Activated CD8-positive, alpha-beta memory T cell treated with anti-CD3 and anti-CD28 coated beads, Interleukin-2, amount 10 ng/mL, durations not matched to agents 7 days and 5 days (primary cell): ENCODE measurements around the gene PAX5. TPM values are rescaled to one million over a fixed set of nuclear protein-coding genes. Genes with fewer than 3 reads are reported as not detected.
A peak's percentile ranks its signal among the peaks of the same experiment; 100 is the strongest.

ENCODE experiments used
- ATAC-seq: fragments of 150-1000 bp; cut with Tn5 transposase; one replicate; pipeline ENCODE4 v1.10.0; 2021; ENCODE audit warnings: moderate library complexity
- CTCF ChIA-PET: fragments of 350-600 bp; sonication (Branson Sonifier 250); formaldehyde crosslinking; loops from one replicate; lab custom pipeline; 2021; ENCODE audit warnings: antibody characterized with exemption; lab: Charles Lee
- DNase-seq: peaks from one replicate; pipeline ENCODE4 v3.0.0-alpha.2; 2020
- H3K27ac Mint-ChIP-seq: one replicate; pipeline ENCODE4 v1.8.0; 2021; ENCODE audit warnings: mild to moderate bottlenecking, mixed read lengths
- H3K27me3 Mint-ChIP-seq: one replicate; pipeline ENCODE4 v1.8.0; 2021; ENCODE audit warnings: mixed read lengths
- H3K36me3 Mint-ChIP-seq: one replicate; pipeline ENCODE4 v1.8.0; 2021; ENCODE audit warnings: mild to moderate bottlenecking, mixed read lengths
- H3K4me1 Mint-ChIP-seq: one replicate; pipeline ENCODE4 v1.8.0; 2021; ENCODE audit warnings: mixed read lengths
- H3K4me3 Mint-ChIP-seq: one replicate; pipeline ENCODE4 v1.8.0; 2021; ENCODE audit warnings: mild to moderate bottlenecking, moderate library complexity, mixed read lengths
- H3K9me3 Mint-ChIP-seq: one replicate; pipeline ENCODE4 v1.8.0; 2022; ENCODE audit warnings: low read depth, mixed read lengths
- total RNA-seq, 2 experiments: library from RNA; stranded (reverse); gene quantifications; one replicate each; pipeline ENCODE4 v1.2.3, GENCODE V29; 2021

The PAX5 gene
- total RNA-seq, 2 experiments from 2014 or later = 0.14 to 0.20 TPM

DNA sequence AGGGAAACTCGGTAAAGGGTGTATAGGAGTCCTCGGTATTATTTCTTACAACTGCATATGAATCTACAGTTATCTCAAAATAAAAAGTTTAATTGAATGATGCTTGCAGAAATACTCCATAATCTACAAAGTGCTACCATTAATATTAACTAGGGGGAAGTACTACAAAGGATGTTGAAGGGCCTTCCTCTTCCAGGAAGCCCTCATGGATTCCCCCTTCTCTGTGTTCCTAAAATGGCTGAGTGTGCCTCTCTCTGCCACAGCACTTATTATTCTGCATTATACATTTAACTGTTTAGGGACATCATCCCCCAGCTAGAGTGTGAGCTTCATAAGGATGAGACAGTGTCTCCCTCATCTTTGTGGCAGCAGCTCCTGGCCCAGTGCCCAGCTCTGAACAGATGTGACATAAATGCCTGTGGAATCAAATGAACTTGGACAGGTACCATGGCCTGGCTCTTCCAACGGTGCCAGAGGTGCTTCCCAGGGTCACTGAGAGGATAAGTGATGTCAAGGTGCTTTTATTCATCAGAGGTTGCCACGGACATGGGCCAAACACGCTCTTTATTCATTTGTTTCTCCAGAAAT lies 99.5 kb downstream of the PAX5 start:
- Mint-ChIP-seq H3K4me3 (no peak overlapping the region), H3K4me1 (peaks cover 15% of the 10 kb centered on the region), H3K27ac (no peak overlapping the region), H3K9me3 (peaks cover 1% of the 10 kb centered on the region), H3K36me3 (no peaks in the 10 kb centered on the region), H3K27me3 (peaks cover 17% of the 10 kb centered on the region)
- DNase-seq (no peak), ATAC-seq (no peak)
- CTCF ChIA-PET = no interaction called here

DNA sequence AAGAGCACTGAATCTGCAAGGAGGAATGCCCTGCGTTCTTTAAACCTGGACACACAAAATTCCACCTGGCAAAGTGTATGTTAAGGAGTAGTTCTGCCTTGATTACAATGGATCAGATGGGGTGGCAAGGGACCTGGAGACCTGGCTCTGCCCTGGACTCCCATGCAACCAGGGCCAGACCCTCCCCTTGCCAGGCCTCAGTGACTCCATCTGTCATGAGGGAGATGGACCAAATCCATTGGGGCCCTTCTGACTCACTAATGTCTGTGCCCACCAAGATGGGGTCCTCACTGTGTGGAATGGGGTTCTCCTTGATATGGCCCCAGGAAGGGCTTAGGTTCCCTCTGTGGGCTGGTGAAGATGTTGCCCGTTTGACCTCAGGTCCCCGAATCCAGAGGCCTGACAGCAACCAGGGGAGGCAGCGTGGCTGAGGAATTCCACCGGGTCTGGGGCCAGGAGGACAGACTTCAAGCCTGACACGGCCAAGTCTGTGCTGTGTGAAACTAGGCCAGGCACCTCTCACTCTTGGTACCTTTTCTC lies 100.3 kb downstream of the PAX5 start:
- DNase-seq (no peak), ATAC-seq (no peak)
- H3K27me3 Mint-ChIP-seq = peaks cover 16% of the 10 kb centered on the region
- no peak overlapping the region for H3K4me3 Mint-ChIP-seq
- H3K27ac Mint-ChIP-seq = no peak overlapping the region
- H3K9me3 Mint-ChIP-seq = peaks cover 1% of the 10 kb centered on the region
- H3K36me3 Mint-ChIP-seq = no peaks in the 10 kb centered on the region
- peaks cover 24% of the 10 kb centered on the region for H3K4me1 Mint-ChIP-seq
- CTCF ChIA-PET = no interaction called here

DNA sequence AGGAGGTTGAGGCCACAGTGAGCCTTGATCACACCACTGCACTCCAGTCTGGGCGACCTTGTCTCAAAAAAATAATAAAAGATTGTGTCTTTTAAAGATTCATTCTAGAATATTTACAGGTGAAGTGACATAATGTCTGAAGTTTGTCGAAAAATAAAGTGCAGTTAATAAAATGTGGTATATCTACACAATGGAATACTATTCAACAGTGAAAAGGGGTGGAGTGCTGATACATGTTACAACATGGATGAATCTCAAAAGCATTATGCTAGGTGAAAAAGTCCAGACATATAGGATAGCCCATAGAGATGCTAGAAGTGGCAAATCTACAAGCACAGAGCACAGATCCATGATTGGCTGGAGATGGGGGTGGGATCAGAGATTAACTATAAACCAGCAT lies 101.9 kb downstream of the PAX5 start:
- Mint-ChIP-seq H3K27me3 (peaks cover 12% of the 10 kb centered on the region), H3K36me3 (no peaks in the 10 kb centered on the region)

DNA sequence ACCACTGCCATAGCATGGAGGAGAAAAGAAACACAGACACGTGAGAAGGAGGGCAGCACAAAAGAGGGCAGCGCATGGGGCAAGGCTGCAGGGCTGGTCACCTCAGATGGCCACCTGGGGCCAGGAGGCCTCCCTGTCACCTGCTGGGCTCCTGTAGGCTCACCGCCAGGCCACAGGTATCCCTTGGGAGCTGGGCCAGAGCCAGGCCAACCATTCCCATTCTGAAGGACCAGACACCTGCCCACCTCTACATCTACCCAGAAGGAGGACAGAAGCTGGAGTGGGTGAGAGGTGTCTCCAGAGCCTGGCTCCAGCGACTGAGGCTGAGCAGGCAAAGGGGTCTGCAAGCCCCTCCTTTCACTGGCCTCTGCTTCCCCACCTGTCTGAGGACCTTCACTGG lies 103.1 kb downstream of the PAX5 start:
- Mint-ChIP-seq H3K4me3 (no peak overlapping the region), H3K9me3 (peaks cover 1% of the 10 kb centered on the region), H3K36me3 (no peaks in the 10 kb centered on the region), H3K27me3 (peaks cover 16% of the 10 kb centered on the region), H3K4me1 (peaks cover 32% of the 10 kb centered on the region), H3K27ac (no peak overlapping the region)
- CTCF ChIA-PET = no interaction called here
- DNase-seq (no peak), ATAC-seq (no peak)

More for the DNA sequence above, 101.9 kb downstream of the PAX5 start:
- ATAC-seq = no peak
- H3K9me3 Mint-ChIP-seq = peaks cover 1% of the 10 kb centered on the region
- H3K4me1 Mint-ChIP-seq = peaks cover 32% of the 10 kb centered on the region
- CTCF ChIA-PET = no interaction called here
- no peak overlapping the region for H3K27ac Mint-ChIP-seq
- no peak overlapping the region for H3K4me3 Mint-ChIP-seq
- no peak for DNase-seq

DNA sequence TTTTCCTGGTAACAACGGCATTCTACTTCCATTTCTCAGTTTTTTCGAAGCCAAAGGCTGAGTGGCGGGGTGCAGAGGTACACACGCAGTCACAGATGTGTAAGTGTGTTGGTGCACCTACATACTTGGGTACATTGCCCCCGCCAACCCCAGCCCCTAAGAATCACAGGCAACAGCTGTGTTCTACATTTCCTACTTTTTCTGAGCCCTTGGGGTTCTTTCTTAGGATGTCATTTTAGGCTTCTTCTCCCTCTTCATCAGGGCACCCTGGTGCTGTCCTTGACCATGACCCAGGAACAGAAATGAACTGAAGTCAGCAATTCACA lies 104.8 kb downstream of the PAX5 start:
- Mint-ChIP-seq H3K27ac (no peak overlapping the region), H3K36me3 (no peaks in the 10 kb centered on the region), H3K9me3 (peaks cover 1% of the 10 kb centered on the region), H3K4me3 (no peak overlapping the region), H3K27me3 (peaks cover 23% of the 10 kb centered on the region), H3K4me1 (peaks cover 36% of the 10 kb centered on the region)
- CTCF ChIA-PET = interaction anchor here (1.1 kb wide), 1 partner anchor 56 kb away, joined by 3 read pairs; no protein-coding TSS in a partner anchor
- no peak for ATAC-seq
- no peak for DNase-seq

DNA sequence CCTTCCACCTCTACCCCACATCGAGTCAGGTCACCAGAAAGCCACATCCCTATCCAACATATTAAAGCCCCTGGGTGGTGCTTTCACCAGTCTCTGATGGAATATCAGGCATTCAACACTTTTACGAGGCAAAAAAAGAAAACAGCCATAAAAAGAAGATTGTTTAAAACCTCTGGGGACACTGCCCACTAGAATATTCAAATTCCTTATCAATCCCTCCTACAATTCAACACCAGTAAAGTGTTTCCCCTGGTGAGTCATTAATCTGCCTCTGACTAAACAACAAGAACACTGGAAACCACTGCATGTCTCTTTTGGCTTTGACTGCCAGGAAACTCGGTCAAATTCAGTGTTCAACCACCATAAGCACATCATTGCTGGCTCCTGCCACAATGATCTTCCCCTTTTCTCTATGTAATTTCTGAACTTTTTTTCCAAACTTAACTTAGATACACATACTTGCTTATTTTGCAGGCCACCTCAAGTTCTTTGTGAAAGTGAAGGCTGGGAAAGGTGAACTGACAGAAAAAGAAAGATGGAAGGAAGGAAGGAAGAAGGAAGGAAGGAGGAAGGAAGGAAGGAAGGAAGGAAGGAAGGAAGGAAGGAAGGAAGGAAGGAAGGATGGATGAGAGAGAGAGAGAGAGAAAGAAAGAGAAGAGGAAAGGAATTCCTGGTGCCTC lies 105.3 kb downstream of the PAX5 start:
- DNase-seq (peak; percentile 68), ATAC-seq (peak; percentile 72)
- no peaks in the 10 kb centered on the region for H3K36me3 Mint-ChIP-seq
- peaks cover 39% of the 10 kb centered on the region for H3K4me1 Mint-ChIP-seq
- H3K4me3 Mint-ChIP-seq = no peak overlapping the region
- CTCF ChIA-PET = interaction anchor here (1.1 kb wide), 1 partner anchor 55 kb away, joined by 3 read pairs; no protein-coding TSS in a partner anchor
- peaks cover 1% of the 10 kb centered on the region for H3K9me3 Mint-ChIP-seq
- peaks cover 23% of the 10 kb centered on the region for H3K27me3 Mint-ChIP-seq
- H3K27ac Mint-ChIP-seq = peak overlapping the region; percentile 57

DNA sequence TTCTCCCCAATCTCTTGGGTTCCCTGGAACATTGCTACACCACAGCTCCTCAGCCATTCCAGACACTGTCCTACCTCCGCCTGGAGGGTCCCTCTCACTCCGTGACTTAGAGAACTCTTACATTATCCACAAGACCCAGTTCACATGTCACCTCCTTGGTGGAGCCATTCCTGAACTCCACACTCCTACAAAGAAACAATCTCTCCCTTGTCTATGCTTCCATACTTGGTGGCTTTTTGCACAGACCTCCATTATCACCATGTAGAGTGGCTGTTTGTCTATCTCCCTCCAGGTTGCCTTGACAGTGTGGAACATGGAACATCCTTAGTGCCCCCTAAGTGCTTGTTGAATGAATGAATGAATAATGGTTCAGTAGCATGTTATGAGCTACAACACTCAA lies 105.9 kb downstream of the PAX5 start:
- ATAC-seq (no peak), DNase-seq (no peak)
- no peaks in the 10 kb centered on the region for H3K36me3 Mint-ChIP-seq
- peaks cover 1% of the 10 kb centered on the region for H3K9me3 Mint-ChIP-seq
- H3K4me1 Mint-ChIP-seq = peaks cover 44% of the 10 kb centered on the region
- no peak overlapping the region for H3K27ac Mint-ChIP-seq
- H3K27me3 Mint-ChIP-seq = peaks cover 23% of the 10 kb centered on the region
- CTCF ChIA-PET = no interaction called here
- no peak overlapping the region for H3K4me3 Mint-ChIP-seq

DNA sequence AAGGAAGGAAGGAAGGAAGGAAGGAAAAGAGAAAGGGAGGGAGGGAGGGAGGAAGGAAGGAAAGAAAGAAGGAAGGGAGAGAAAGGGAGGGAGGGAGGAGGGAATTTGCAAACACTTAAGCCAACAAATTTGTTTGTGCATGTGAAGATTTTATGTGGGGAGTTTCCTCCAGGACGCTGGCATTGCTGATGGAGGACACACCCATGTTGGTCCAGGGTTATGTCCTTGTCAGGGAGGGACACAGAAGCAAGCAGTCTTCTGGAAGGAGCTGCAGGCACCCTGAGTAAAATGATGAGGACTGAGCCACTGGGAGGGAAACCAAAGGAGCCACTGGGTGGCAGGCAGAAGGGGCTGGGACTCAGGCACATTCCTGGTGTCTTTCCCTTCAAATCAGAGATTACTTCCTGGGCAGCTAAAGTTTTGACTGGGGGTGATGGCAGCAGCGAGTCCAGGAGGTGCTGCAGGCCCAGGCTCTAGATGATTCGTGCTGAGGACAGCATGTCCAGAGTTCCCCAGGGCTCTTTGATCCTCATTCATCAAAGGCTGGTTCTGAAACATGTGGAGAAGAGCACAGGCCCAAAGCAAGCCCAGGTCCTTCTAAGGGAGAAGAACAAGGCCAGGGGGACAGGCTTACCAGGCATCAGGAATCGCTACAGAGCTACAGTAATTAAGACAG lies 109.2 kb downstream of the PAX5 start:
- CTCF ChIA-PET = no interaction called here
- no peak for DNase-seq
- H3K27me3 Mint-ChIP-seq = peaks cover 28% of the 10 kb centered on the region
- H3K9me3 Mint-ChIP-seq = no peaks in the 10 kb centered on the region
- no peaks in the 10 kb centered on the region for H3K36me3 Mint-ChIP-seq
- H3K4me1 Mint-ChIP-seq = peaks cover 53% of the 10 kb centered on the region
- H3K27ac Mint-ChIP-seq = peak overlapping the region; percentile 5
- ATAC-seq = no peak
- no peak overlapping the region for H3K4me3 Mint-ChIP-seq

DNA sequence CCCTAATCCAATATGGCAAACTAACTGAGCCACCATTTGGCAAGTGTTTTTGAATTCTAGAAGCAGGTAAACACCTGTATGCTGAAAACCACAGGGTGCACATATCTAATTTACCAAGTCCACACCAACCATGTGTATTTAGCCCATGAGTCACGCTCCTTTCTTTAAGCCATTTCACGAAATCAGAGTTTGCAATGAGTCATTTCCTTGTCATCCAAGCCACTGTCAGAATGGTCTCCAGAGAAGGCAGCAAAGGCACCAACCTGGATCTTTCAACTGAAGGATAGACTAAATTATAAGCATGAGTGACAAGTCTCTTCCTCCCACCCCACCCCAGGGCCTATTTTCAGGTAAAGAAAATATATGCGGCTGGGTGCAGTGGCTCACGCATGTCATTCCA lies 110.0 kb downstream of the PAX5 start:
- CTCF ChIA-PET = no interaction called here
- DNase-seq (peak; percentile 52), ATAC-seq (peak; percentile 84)
- Mint-ChIP-seq H3K4me3 (no peak overlapping the region), H3K4me1 (peaks cover 45% of the 10 kb centered on the region), H3K27me3 (peaks cover 28% of the 10 kb centered on the region), H3K9me3 (no peaks in the 10 kb centered on the region), H3K27ac (no peak overlapping the region), H3K36me3 (no peaks in the 10 kb centered on the region)

DNA sequence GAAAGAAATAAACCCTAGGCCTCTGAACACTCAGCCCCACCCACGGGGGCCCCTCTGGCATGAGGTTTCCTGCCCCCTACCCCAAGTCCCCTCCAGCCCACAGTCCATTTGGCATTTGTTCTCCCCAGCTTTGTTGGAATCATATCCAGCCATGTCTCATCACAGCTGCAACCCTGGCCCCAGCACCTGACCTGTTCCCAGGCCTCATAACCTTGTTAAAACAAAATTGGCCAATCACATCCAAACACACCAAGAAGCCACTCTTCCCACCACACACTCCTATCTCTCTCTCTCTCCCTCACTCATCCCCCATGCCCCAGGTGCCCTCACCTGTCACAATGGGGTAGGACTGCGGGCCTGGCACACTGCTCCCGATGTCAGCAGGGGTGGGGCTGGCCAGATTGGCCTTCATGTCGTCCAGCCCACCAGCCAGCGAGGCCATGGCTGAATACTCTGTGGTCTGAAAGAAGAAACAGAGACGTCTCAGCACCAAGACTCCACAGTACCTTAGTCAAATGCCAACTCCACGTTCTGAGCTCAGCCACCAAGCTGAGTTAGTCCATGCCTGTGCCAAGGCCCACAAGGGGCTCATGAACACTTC lies 110.9 kb downstream of the PAX5 start:
- Mint-ChIP-seq H3K9me3 (no peaks in the 10 kb centered on the region), H3K4me3 (no peak overlapping the region), H3K27ac (no peak overlapping the region), H3K27me3 (peaks cover 27% of the 10 kb centered on the region), H3K36me3 (no peaks in the 10 kb centered on the region), H3K4me1 (peaks cover 35% of the 10 kb centered on the region)
- DNase-seq (no peak), ATAC-seq (no peak)
- CTCF ChIA-PET = interaction anchor here (1.4 to 2.0 kb wide), 2 partner anchors 10 to 50 kb away, joined by 3 to 6 read pairs; no protein-coding TSS in a partner anchor

DNA sequence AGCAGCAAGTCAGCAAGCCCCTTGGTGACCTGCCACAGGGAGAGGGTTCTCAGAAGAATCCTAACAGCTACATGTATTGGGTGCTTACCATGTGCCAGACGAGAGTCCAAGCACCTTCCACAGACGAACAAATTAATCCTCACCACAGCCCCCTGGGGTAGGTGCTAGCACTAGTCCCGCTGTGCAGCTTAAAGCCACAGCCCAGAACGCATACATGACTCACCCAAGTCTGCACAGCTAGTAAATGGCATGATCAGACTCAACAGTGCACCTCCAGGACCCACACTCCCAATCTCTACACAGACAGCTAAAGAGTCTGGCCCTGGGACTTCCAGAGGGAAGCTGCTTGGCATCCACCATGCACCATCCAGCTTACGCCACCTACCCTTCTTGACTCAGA lies 111.5 kb downstream of the PAX5 start:
- no peaks in the 10 kb centered on the region for H3K9me3 Mint-ChIP-seq
- H3K27ac Mint-ChIP-seq = no peak overlapping the region
- no peak for DNase-seq
- peaks cover 29% of the 10 kb centered on the region for H3K27me3 Mint-ChIP-seq
- no peak overlapping the region for H3K4me3 Mint-ChIP-seq
- CTCF ChIA-PET = interaction anchor here (1.4 to 2.0 kb wide), 2 partner anchors 9 to 49 kb away, joined by 3 to 6 read pairs; no protein-coding TSS in a partner anchor
- no peak for ATAC-seq
- H3K36me3 Mint-ChIP-seq = no peaks in the 10 kb centered on the region
- H3K4me1 Mint-ChIP-seq = peaks cover 35% of the 10 kb centered on the region

DNA sequence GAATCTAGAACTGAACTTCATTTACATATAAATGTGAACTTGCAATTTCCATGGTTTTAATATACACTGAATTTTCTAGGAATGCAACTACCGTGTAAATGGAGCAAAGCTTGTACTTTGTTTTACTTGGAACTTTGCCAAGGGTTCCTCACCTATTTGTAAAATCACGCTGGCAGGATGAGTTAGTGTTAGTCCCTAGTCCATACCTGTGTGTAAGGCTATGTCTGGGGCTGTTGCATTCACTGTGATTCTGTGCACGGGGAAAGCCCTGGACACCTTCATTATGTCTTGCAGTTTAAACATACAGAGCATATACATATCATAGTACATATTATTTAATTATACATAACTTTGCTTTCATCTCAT lies 119.9 kb downstream of the PAX5 start:
- no peak for ATAC-seq
- no peaks in the 10 kb centered on the region for H3K36me3 Mint-ChIP-seq
- H3K27ac Mint-ChIP-seq = no peak overlapping the region
- no peak overlapping the region for H3K4me3 Mint-ChIP-seq
- H3K27me3 Mint-ChIP-seq = peaks cover 39% of the 10 kb centered on the region
- no peaks in the 10 kb centered on the region for H3K9me3 Mint-ChIP-seq
- DNase-seq = no peak
- CTCF ChIA-PET = no interaction called here
- H3K4me1 Mint-ChIP-seq = peaks cover 2% of the 10 kb centered on the region

DNA sequence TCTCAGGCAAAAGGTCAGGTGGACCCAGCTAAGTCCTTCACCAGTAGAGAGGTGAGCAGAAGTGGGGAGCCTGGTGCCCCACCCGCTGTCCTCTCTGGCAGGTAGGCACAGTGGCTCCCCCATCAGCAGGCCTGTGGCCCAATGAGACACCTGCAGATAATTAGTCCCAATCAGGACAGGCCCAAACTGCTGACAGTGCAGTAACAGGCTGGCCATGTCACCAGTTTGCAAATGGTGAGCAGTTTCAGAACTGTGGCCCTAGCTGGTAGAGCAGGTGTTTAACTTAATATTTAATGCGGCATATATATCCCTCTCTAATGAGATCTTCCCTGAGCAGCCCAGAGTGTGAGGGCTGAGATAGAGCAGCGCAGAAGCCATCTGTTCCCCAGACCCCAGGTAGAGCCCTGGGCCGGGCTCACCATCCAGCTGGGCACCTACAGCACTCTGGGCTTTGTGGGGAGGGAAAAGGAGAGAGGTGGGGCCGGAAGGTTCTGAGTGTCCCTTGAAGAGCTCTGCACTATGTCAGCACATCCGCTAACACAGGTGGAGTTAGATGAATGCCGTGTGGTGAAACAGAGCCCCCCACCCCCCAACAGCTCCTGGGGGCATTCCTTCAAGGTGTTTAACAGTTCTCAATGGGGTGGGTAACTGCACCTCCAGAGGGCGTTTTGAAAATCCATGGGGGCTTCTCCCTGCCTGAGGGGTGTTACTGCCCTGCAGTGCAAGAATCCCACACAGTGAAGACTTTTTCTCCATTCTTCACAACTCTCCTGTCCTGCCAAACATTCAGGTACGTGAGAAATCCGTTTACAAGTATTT lies 120.5 kb downstream of the PAX5 start:
- no peak for ATAC-seq
- DNase-seq = no peak
- H3K36me3 Mint-ChIP-seq = no peaks in the 10 kb centered on the region
- H3K9me3 Mint-ChIP-seq = no peaks in the 10 kb centered on the region
- CTCF ChIA-PET = interaction anchor here (1.1 kb wide), 2 partner anchors 9 to 11 kb away, joined by 3 read pairs; no protein-coding TSS in a partner anchor
- H3K4me1 Mint-ChIP-seq = peaks cover 2% of the 10 kb centered on the region
- H3K4me3 Mint-ChIP-seq = no peak overlapping the region
- H3K27ac Mint-ChIP-seq = no peak overlapping the region
- H3K27me3 Mint-ChIP-seq = peaks cover 42% of the 10 kb centered on the region
